GM21528 (cell line): ENCODE measurements around the gene RPE65.
"Not testable (repeated sequence)": the region's sequence is repeated elsewhere in the genome, so short reads cannot be mapped to it uniquely, and the experiment has no call there.

Source experiments
- ATAC-seq: cut with Tn5 transposase; IDR thresholded peaks from one replicate; pipeline ENCODE4 v1.9.1; 2021; ENCODE audit warnings: mild to moderate bottlenecking, moderate library complexity; ENCODE audit not compliant: unreplicated experiment, low FRiP score

The RPE65 gene

GRCh38 chr1:68454534-68454933 is 4.8 kb upstream of the RPE65 start:
- no peak for ATAC-seq

- no peak for ATAC-seq
Observed at GRCh38 chr1:68453060-68453670, 3.4 kb upstream of the RPE65 start.

- ATAC-seq: no peak
Observed at GRCh38 chr1:68448365-68448764, 1.4 kb downstream of the RPE65 start.

GRCh38 chr1:68445709-68446108 is 4.0 kb downstream of the RPE65 start:
- no peak for ATAC-seq

- no peak for ATAC-seq
Observed at GRCh38 chr1:68442822-68443556, 6.8 kb downstream of the RPE65 start.

- ATAC-seq: no peak
Observed at GRCh38 chr1:68442006-68442405, 7.7 kb downstream of the RPE65 start.

GRCh38 chr1:68438310-68438709 is 11.4 kb downstream of the RPE65 start:
- no peak for ATAC-seq

- no peak for ATAC-seq
Observed at GRCh38 chr1:68433395-68433794, 16.4 kb downstream of the RPE65 start.

GRCh38 chr1:68431076-68431475 is 18.7 kb downstream of the RPE65 start:
- ATAC-seq: no peak

- no peak for ATAC-seq
Observed at GRCh38 chr1:68429233-68429808, 20.4 kb downstream of the RPE65 start.

- ATAC-seq: no peak
Observed at GRCh38 chr1:68426594-68426993, 23.2 kb downstream of the RPE65 start.

- ATAC-seq: no peak
Observed at GRCh38 chr1:68421350-68421749, 28.4 kb downstream of the RPE65 start.

- no peak for ATAC-seq
Observed at GRCh38 chr1:68409426-68409825, 40.3 kb downstream of the RPE65 start.

GRCh38 chr1:68401506-68401905 is 48.2 kb downstream of the RPE65 start:
- ATAC-seq: no peak

GRCh38 chr1:68395575-68395974 is 54.2 kb downstream of the RPE65 start:
- ATAC-seq: not testable (repeated sequence)

- not testable (repeated sequence) for ATAC-seq
Observed at GRCh38 chr1:68392474-68392873, 57.3 kb downstream of the RPE65 start.

GRCh38 chr1:68385798-68386524 is 63.8 kb downstream of the RPE65 start:
- not testable (repeated sequence) for ATAC-seq

GRCh38 chr1:68384872-68385411 is 64.8 kb downstream of the RPE65 start:
- no peak for ATAC-seq

- no peak for ATAC-seq
Observed at GRCh38 chr1:68384321-68384813, 65.4 kb downstream of the RPE65 start.

- no peak for ATAC-seq
Observed at GRCh38 chr1:68383092-68383491, 66.7 kb downstream of the RPE65 start.

- ATAC-seq: no peak
Observed at GRCh38 chr1:68379085-68379478, 70.7 kb downstream of the RPE65 start.
